Mesenchymal stem cell (in vitro differentiated cells and primary cell): ENCODE results near the gene ANXA6.

ENCODE experiments used
- DNase-seq: peaks from one replicate; pipeline ENCODE4 v3.0.0-alpha.2; 2013
- H2AFZ ChIP-seq: one replicate; pipeline ENCODE4 v1.6.1; 2013; ENCODE audit warnings: low read depth, mild to moderate bottlenecking, control low read depth, inconsistent platforms, low read length, moderate library complexity
- H2AK5ac ChIP-seq: 2 replicates; pipeline ENCODE4 v1.6.1; 2013; ENCODE audit warnings: low read length, moderate library complexity, mild to moderate bottlenecking, inconsistent platforms; ENCODE audit not compliant: severe bottlenecking
- H2BK120ac ChIP-seq: one replicate; pipeline ENCODE4 v1.6.1; 2013; ENCODE audit warnings: low read depth, mild to moderate bottlenecking, inconsistent platforms, low read length, moderate library complexity
- H2BK12ac ChIP-seq, 2 experiments: one replicate each; pipeline ENCODE4 v1.6.1; 2013; ENCODE audit warnings: inconsistent platforms in 2 of 2, low read length in 2 of 2, mild to moderate bottlenecking in 2 of 2, moderate library complexity in 2 of 2, control low read depth in 1 of 2
- H2BK15ac ChIP-seq: one replicate; pipeline ENCODE4 v1.6.1; 2013; ENCODE audit warnings: mild to moderate bottlenecking, low read depth, inconsistent platforms; ENCODE audit not compliant: poor library complexity, severe bottlenecking
- H2BK5ac ChIP-seq: 2 replicates; pipeline ENCODE4 v1.6.1; 2013; ENCODE audit warnings: low read depth, mild to moderate bottlenecking, low read length, control low read depth, inconsistent platforms; ENCODE audit not compliant: poor library complexity, severe bottlenecking
- H3K14ac ChIP-seq, 2 experiments: one replicate each; pipeline ENCODE4 v1.6.1; 2013; ENCODE audit warnings: inconsistent platforms in 2 of 2, low read length in 2 of 2, control low read depth in 1 of 2, mild to moderate bottlenecking in 1 of 2, moderate library complexity in 1 of 2
- H3K18ac ChIP-seq, 2 experiments: one replicate each; pipeline ENCODE4 v1.6.1; 2013; ENCODE audit warnings: inconsistent platforms in 2 of 2, low read length in 2 of 2, control low read depth in 1 of 2, low read depth in 1 of 2, mild to moderate bottlenecking in 1 of 2
- H3K23ac ChIP-seq, 2 experiments: one replicate each; pipeline ENCODE4 v1.6.1; 2013; ENCODE audit warnings: inconsistent platforms in 2 of 2, low read length in 2 of 2, mild to moderate bottlenecking in 2 of 2, moderate library complexity in 2 of 2, control low read depth in 1 of 2
- H3K27ac ChIP-seq: 2 replicates; pipeline ENCODE4 v1.5.1; 2013; ENCODE audit warnings: mild to moderate bottlenecking, moderate library complexity, low read length, control low read depth, inconsistent platforms; ENCODE audit not compliant: poor library complexity, severe bottlenecking
- H3K27me3 ChIP-seq, 2 experiments: 2 replicates each; pipeline versions ENCODE4 v1.6.1 to v1.7.0; 2013; ENCODE audit warnings: low read length in 2 of 2, mild to moderate bottlenecking in 2 of 2, moderate library complexity in 2 of 2, control low read depth in 1 of 2, inconsistent platforms in 1 of 2; ENCODE audit not compliant: control insufficient read depth in 1 of 2, insufficient read depth in 1 of 2
- H3K36me3 ChIP-seq, 2 experiments: 2 replicates each; pipeline versions ENCODE4 v1.6.1 to v1.7.0; 2013; ENCODE audit warnings: low read length in 2 of 2, control low read depth in 1 of 2, inconsistent platforms in 1 of 2, low read depth in 1 of 2, mild to moderate bottlenecking in 1 of 2; ENCODE audit not compliant: insufficient read depth in 2 of 2, control insufficient read depth in 1 of 2
- H3K4ac ChIP-seq, 2 experiments: one replicate each; pipeline ENCODE4 v1.6.1; 2013; ENCODE audit warnings: inconsistent platforms in 2 of 2, low read length in 2 of 2, mild to moderate bottlenecking in 2 of 2, moderate library complexity in 2 of 2, control low read depth in 1 of 2, low read depth in 1 of 2
- H3K4me1 ChIP-seq: 2 replicates; pipeline ENCODE4 v1.6.1; 2013; ENCODE audit warnings: low read depth, low read length, control low read depth; ENCODE audit not compliant: control insufficient read depth, insufficient read depth
- H3K4me2 ChIP-seq: 2 replicates; pipeline ENCODE4 v1.6.1; 2013; ENCODE audit warnings: low read length, mild to moderate bottlenecking, inconsistent platforms; ENCODE audit not compliant: poor library complexity, severe bottlenecking
- H3K4me3 ChIP-seq, 2 experiments: 2 replicates each; pipeline versions ENCODE4 v1.5.1 to v1.7.0; 2013; ENCODE audit warnings: low read length in 2 of 2, mild to moderate bottlenecking in 2 of 2, control low read depth in 1 of 2, low read depth in 1 of 2; ENCODE audit not compliant: insufficient read depth in 1 of 2
- H3K79me1 ChIP-seq: replicated peaks from 2 replicates; pipeline ENCODE4 v1.6.1; 2013; ENCODE audit warnings: mild to moderate bottlenecking, control low read depth, low read length, inconsistent platforms; ENCODE audit not compliant: poor library complexity, severe bottlenecking
- H3K9ac ChIP-seq: 2 replicates; pipeline ENCODE4 v1.7.0; 2013; ENCODE audit warnings: mild to moderate bottlenecking, low read length, moderate library complexity
- H3K9me3 ChIP-seq: 2 replicates; pipeline ENCODE4 v1.7.0; 2013; ENCODE audit warnings: mild to moderate bottlenecking, low read length; ENCODE audit not compliant: control insufficient read depth
- H4K8ac ChIP-seq: one replicate; pipeline ENCODE4 v1.6.1; 2013; ENCODE audit warnings: inconsistent platforms, mild to moderate bottlenecking, low read length, moderate library complexity
- H4K91ac ChIP-seq: one replicate; pipeline ENCODE4 v1.6.1; 2013; ENCODE audit warnings: mild to moderate bottlenecking, low read length, inconsistent platforms
- WGBS: methylation state at CpG from one replicate; pipeline ENCODE4 v1.1.7; 2013; ENCODE audit warnings: mixed read lengths; 5-methylcytosine and 5-hydroxymethylcytosine counted together

The ANXA6 gene

GRCh38 chr5:151079838-151080612, 77.6 kb downstream of the ANXA6 start:
- Histone ChIP-seq H2AFZ (no peak overlapping the region), H2BK120ac (peak overlapping the region; percentile 90), H3K4me3 (peak overlapping the region; percentile 88 to 90), H3K27ac (peak overlapping the region; percentile 82), H2BK5ac (peak overlapping the region; percentile 99), H4K91ac (peak overlapping the region; percentile 95), H3K79me1 (no peaks in the 10 kb centered on the region), H3K4me2 (peak overlapping the region; percentile 36), H4K8ac (no peak overlapping the region), H3K4me1 (peaks cover 34% of the 10 kb centered on the region), H2AK5ac (no peak overlapping the region), H3K4ac (peak overlapping the region in 1 of 2 experiments; percentile 95), H3K9ac (peak overlapping the region; percentile 95), H3K36me3 (peaks cover 10% of the 10 kb centered on the region in 2 experiments), H2BK12ac (peak overlapping the region in 1 of 2 experiments; percentile 31), H2BK15ac (no peak overlapping the region), H3K14ac (no peak overlapping the region), H3K27me3 (no peaks in the 10 kb centered on the region), H3K23ac (no peak overlapping the region), H3K9me3 (no peaks in the 10 kb centered on the region), H3K18ac (peak overlapping the region; percentile 96 to 98)
- DNase-seq: peak; percentile 66
- 7% methylated on average over 18 of the region's 21 CpGs for WGBS

GRCh38 chr5:151078490-151079262, 78.9 kb downstream of the ANXA6 start:
- H2BK120ac ChIP-seq: no peak overlapping the region
- H3K4ac ChIP-seq: no peak overlapping the region
- H3K14ac ChIP-seq: no peak overlapping the region
- H3K4me2 ChIP-seq: peak overlapping the region; percentile 51
- H2AFZ ChIP-seq: no peak overlapping the region
- H3K18ac ChIP-seq: no peak overlapping the region
- H4K91ac ChIP-seq: no peak overlapping the region
- no peak overlapping the region for H3K23ac ChIP-seq
- H3K4me3 ChIP-seq: no peak overlapping the region
- H3K9me3 ChIP-seq: no peaks in the 10 kb centered on the region
- no peak overlapping the region for H2BK12ac ChIP-seq
- H3K4me1 ChIP-seq: peaks cover 34% of the 10 kb centered on the region
- peak overlapping the region; percentile 82 for H3K27ac ChIP-seq
- WGBS: 84% methylated on average over 16 of the region's 16 CpGs
- H2BK15ac ChIP-seq: no peak overlapping the region
- H2AK5ac ChIP-seq: peak overlapping the region; percentile 57
- peaks cover 10 to 13% of the 10 kb centered on the region in 2 experiments for H3K36me3 ChIP-seq
- no peaks in the 10 kb centered on the region for H3K79me1 ChIP-seq
- DNase-seq: no peak
- H3K27me3 ChIP-seq: no peaks in the 10 kb centered on the region
- no peak overlapping the region for H3K9ac ChIP-seq
- H4K8ac ChIP-seq: no peak overlapping the region
- H2BK5ac ChIP-seq: peak overlapping the region; percentile 48

GRCh38 chr5:151077967-151078366, 79.6 kb downstream of the ANXA6 start:
- Histone ChIP-seq H2AK5ac (peak overlapping the region; percentile 25), H3K27ac (peak overlapping the region; percentile 82), H4K8ac (no peak overlapping the region), H3K27me3 (no peaks in the 10 kb centered on the region), H4K91ac (no peak overlapping the region), H3K23ac (no peak overlapping the region), H3K4ac (no peak overlapping the region), H2BK5ac (peak overlapping the region; percentile 9), H3K9me3 (no peaks in the 10 kb centered on the region), H3K18ac (no peak overlapping the region), H3K9ac (no peak overlapping the region), H3K4me3 (no peak overlapping the region), H2AFZ (no peak overlapping the region), H2BK120ac (no peak overlapping the region), H3K4me2 (no peak overlapping the region), H3K79me1 (no peaks in the 10 kb centered on the region), H2BK12ac (no peak overlapping the region), H3K36me3 (peaks cover 10 to 13% of the 10 kb centered on the region in 2 experiments), H2BK15ac (no peak overlapping the region), H3K14ac (no peak overlapping the region), H3K4me1 (peaks cover 31% of the 10 kb centered on the region)
- 99% methylated on average over 3 of the region's 3 CpGs for WGBS
- no peak for DNase-seq

- Histone ChIP-seq H3K9me3 (no peaks in the 10 kb centered on the region), H3K36me3 (peaks cover 10 to 13% of the 10 kb centered on the region in 2 experiments), H3K4me3 (no peak overlapping the region), H3K4ac (no peak overlapping the region), H2BK12ac (no peak overlapping the region), H3K4me2 (no peak overlapping the region), H3K79me1 (no peaks in the 10 kb centered on the region), H3K27ac (peak overlapping the region; percentile 82), H3K27me3 (no peaks in the 10 kb centered on the region), H2AK5ac (no peak overlapping the region), H4K91ac (no peak overlapping the region), H3K23ac (no peak overlapping the region), H3K4me1 (peaks cover 31% of the 10 kb centered on the region), H2AFZ (no peak overlapping the region), H4K8ac (no peak overlapping the region), H3K18ac (no peak overlapping the region), H3K14ac (no peak overlapping the region), H2BK5ac (no peak overlapping the region), H3K9ac (no peak overlapping the region), H2BK15ac (no peak overlapping the region), H2BK120ac (no peak overlapping the region)
- WGBS: 94% methylated on average over 9 of the region's 9 CpGs
- DNase-seq: no peak
These were observed 80.2 kb downstream of the ANXA6 start for GRCh38 chr5:151077419-151077818.
